Nucleus accumbens (tissue), 56 donors: ENCODE data around the gene IST1.
A peak's percentile ranks its signal among the peaks of the same experiment; 100 is the strongest.

Experiments used
- DNase-seq, 56 donors: peaks; one replicate each; lab custom pipeline; 2025; lab: John Stamatoyannopoulos, UW

The IST1 gene

DNA sequence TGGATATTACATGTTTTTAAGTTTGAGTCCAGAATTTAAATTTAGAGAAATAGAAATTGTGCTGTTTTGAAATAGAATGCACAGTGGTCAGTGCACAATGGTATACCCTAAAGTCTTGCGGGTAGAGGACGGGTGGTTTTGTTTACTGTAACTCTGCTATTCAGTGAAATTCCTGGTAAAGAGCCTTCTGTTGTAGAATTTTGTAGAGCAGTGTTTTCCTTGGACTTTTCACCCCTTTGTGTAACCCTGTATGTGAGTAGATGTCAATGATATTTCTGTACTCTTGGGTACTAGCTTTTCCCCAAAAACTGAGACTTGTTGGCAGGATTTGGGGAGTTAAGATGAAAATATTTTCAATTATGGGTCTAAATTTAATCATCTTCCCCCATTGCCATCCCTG lies 19.5 kb downstream of the IST1 start:
- DNase-seq, result no peak

DNA sequence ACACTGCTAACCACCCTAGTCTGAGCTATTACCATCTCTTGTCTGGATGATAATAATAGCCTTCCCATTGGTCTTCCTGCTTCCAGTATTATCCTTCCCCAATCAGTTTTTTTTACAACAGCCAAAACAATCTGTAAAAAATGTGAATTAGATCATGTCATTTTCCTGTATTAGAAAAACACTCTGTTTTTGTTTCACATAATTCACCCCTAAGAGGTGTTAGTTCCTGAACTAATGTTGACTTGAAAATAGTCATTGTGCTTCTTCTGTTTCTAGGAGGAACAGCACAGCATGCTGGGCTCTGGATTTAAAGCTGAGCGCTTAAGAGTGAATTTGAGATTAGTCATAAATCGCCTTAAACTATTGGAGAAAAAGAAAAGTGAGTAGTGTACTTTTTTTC lies 20.0 kb downstream of the IST1 start:
- DNase-seq, result no peak

DNA sequence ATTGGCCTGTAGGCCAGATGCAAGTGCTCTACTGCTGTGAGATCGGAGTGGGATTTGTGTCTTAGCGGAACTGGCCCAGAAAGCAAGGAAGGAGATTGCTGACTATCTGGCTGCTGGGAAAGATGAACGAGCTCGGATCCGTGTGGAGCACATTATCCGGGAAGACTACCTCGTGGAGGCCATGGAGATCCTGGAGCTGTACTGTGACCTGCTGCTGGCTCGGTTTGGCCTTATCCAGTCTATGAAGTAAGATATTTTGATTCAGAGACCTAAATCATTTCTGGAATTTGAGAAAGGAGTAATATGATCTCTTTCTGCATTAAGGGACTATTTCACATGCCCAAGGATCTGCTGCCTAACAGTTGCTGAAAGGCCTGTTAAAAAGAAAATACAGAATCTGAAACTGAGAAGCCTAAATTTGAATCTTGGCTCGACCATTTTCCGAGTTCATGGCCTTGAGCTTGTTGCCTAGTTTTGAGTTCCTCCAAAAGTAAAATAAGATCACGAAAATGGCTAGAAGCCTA lies 21.1 kb downstream of the IST1 start:
- no peak for DNase-seq

DNA sequence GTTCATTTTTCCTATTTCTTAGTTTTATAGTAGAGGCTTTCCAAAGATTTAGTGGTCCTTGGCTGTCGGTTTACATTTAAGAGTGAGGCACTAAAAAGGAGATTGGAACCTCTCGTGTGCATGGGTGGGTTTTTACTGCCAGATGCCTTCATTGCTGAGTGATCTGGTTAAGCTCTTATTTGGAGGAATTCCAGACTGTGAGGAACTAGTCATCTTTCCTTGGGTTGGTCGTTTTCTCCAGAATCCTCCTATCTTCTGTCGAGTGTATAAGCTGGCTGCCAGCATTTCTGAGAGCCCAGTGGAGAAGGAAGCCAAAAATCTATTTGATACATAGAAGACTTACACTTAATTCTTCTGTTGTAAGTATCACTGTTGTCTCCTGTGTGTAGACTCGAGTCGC lies 22.6 kb downstream of the IST1 start:
- DNase-seq, result no peak

DNA sequence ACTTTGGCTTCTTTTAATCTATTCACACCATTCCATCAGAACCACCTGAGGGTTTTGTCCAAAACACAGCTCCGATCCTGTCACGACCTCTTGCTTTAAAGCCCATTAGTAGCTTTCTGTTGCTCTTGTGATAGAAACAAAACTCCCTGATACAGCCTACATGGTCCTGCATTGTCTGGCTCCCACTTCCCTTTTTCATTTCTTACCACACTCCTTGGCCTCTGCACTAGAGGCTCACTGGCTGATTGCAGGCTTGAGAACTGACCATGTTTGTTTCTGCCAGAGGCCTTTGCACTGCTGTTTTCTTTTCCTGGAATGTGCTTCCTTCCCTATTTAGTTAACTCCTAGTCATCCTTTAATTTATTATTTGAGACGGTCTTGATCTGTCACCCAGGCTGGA lies 23.7 kb downstream of the IST1 start:
- DNase-seq, result no peak

DNA sequence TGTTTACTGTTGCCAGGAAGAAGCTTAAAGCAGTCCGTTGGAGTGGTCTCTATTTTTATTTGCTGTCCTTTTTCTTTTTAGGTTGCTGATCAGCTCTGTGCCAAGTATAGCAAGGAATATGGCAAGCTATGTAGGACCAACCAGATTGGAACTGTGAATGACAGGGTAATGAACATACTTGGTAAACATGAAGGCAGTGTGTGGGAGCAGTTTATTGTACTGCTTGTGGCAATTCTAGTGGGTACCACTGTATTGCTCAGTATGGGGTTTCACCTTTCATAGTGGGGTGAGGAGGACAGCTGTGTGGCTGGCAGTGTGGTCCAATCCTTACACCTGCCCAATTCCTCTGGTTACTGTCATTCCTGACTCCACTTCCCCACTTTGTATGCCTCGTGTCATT lies 25.3 kb downstream of the IST1 start:
- no peak for DNase-seq

DNA sequence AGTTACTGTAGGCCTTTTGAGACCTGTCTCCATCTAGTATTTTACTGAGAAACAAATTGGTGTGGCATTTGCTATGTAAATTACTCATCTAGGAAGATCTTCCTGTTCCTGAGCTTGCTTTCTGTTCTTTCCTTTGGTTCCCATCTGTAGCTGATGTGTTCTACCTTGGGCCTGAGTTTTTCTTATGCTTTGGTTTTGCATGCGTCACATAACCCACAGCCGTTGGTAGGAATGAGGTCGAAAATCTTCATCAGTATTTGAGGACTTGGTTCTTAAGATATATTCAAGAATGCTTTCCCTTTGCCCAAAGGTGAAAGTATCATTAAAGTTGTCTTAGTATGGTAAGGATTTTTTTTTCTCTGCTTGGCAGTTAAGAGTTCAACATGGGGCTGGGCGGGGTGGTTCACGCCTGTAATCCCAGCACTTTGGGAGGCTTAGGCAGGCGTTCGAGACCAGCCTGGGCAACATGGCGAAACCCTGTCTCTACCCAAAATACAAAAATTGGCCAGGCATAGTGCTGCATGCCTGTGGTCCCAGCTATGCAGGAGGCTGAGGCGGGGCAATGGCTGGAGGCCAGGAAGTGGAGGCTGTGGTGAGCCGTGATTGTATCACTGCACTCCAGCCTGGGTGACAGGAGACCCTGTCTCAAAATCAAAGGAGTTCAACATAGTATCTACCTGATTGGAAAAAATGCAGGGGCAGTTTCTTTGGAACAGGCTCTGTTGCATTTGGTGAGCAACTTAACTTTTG lies 28.8 kb downstream of the IST1 start:
- DNase-seq, result no peak

DNA sequence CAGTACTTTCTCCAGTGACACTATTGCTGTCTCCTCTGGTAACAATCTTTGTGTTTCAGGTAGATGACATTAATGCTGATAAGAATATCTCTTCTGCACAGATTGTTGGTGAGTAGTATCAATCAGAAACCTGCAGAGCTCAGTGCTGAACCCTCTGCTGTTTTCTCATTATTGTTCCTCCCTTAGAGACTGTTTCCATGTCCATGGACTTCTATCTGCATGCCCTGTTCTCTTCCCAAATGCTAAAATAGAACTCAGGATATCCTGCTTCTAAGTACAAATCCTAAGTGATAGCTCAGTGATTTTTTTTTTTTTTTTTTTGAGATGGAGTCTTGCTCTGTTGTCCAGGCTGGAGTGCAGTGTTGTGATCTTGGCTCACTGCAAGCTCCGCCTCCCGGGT lies 29.4 kb downstream of the IST1 start:
- no peak for DNase-seq

DNA sequence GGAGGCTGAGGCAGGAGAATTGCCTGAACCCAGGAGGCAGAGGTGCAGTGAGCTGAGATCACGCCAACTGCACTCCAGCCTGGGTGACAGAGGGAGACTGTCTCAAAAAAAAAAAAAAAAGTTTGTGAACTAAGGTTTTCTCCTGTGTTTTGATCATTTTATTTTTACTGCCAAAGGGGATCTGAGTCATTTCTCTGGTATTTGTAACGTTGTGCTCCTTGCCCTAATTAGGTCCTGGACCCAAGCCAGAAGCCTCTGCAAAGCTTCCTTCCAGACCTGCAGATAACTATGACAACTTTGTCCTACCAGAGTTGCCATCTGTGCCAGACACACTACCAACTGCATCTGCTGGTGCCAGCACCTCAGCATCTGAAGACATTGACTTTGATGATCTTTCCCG lies 32.1 kb downstream of the IST1 start:
- DNase-seq, result peak in 15 of 56 donors; percentile 3 to 43 (median 15)

DNA sequence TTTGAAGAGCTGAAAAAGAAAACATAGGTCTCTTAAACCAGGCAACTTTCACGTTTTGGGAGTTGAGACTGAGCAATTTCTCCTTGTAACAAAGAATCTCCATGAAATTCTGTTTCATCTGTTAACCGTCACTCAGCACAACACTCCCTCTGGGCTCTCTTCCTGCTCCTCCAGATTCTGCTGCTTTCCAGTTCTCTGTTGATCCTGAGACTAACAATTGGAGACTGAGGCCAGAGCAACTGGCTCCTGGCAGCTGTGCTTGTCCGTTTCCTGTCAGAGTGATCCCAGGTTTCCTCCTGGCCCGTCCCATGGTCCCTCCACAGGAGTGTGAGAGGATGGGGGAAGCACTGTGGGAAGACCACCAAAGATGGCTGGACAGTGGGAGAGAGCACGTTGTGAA lies 32.5 kb downstream of the IST1 start:
- no peak for DNase-seq

DNA sequence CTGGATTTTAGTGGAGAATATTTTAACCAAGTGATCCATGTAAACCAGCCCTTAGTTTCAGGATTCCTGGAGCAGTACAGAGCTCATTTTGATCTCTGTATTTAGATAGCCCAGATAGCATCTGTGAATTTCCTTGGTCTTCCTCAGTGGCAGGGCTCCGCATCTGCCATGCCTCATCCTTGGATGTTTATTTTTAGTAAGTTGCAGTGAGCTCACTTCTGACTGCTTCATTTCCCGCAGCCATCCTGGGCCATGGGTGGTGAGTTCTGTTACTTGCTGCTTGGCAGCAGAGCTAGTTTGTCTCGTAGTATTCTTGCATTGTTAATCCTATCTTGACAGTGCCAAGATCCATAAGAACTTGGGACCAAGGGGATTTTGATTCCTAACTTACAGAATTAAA lies 33.7 kb downstream of the IST1 start:
- peak in 14 of 56 donors; percentile 1 to 36 (median 10) for DNase-seq

DNA sequence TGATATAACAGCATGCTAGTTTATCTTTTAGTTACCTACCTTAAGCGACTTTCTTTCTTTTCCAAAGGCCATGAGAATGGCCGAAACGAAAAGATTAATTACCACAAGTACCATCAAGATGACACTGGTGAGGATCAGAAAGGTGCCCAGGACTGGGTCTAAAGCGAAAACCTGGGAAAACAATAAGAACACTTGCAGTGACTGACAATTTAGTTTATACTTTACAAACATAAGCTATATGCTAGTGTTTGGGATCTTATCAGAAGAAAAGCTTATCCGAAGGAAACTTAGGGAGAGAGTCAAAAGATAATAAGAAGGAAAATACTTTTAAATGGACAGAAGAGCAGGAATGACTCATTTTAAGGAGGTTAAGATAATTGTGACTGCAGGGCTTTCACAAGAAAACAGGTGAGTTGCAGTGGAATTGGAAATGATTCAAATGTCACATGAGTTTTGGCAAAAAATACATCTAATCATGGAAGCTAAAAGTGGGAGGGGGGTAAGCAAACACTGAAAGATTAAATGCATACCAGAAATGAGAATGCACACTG lies 34.8 kb downstream of the IST1 start:
- DNase-seq, result no peak

DNA sequence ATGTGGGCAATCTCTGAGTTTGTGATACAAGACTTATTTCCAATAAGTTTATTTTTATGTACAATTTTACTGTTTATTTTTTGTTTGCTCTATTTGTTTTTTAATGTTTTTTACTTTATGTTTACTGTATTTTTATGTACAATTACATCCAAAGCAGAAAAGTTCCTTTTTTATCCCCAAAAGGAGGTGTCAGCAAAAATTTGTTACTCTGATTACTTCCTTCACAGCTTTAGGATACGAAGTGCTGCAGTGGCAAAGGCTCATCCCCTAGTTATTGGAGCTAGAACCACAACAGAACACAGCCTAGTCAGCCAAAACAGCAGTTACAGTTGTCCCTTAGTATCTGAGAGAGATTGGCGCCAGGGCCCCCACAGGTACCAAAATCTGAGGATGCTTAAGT lies 35.7 kb downstream of the IST1 start:
- no peak for DNase-seq

DNA sequence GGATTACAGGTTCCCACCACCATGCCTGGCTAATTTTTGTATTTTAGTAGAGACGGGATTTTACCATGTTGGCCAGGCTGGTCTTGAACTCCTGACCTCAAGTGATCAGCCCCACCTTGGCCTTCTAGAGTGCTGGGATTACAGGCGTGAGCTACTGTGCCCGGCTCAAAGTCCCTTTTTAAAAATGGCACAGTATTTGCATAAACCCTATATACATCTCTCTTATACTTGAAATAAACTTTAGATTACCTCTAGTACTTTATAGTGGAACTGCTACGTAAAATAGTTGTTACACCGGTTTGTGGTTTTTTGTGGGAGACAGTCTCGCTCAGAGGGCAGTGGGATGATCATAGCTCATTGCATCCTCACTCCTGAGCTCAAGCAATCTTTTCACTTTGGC lies 36.3 kb downstream of the IST1 start:
- no peak for DNase-seq

DNA sequence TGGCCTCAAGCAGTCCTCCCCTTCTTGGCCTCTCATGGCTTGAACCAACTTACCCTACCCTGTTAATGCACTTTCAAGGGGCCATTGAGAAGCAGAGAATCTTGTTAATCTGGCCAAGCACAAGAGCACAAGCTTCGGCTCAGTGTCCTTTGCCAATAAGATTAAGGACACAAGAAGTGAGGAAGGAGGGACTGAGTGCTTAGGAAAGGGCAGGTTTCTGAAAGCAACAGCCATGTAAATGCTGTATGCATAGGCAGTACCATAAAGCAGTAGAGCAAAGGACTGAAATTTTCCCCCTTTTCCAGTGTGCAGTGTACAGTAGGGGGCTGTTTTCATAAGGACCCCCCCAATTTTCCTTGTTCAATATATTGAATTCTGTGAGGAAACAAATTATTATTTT lies 37.7 kb downstream of the IST1 start:
- no peak for DNase-seq

DNA sequence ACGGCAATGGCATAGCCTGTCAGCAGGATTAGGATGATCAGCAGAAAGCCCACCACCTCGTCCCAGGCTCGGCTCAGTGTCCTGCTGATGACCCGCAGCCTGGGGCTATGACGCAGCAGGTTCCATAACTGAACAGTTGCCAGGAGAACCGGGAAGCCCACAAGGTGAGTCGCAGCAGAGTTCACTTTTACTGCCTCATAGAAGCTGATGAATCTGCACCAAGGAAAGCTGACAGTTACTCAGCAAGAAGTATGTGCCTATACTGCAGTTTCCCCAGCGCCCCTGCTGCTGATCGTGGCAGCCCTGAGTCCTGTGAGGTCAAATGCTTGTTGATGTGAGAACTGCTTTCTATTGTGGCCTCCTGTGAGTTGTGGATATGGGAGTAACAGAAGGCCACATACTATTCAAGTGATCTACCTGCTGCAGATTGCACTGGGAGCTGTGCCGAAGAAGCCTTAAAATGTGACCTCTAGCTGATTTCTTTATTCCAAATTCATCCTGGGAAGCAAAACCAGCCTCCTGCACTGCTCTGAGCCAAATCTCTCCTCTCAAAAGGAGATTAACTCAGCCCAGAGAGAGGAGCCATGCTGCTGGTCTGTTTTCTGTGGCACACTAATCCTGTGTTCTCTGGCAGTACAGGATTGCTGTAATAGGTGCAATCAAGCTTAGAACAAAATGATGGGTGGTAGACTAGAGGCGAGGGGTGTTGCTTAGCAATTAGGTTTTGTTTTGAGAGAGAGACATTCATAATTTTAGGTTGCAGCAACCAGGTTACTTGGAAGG lies 38.8 kb downstream of the IST1 start:
- peak in 11 of 56 donors; percentile 9 to 51 (median 21) for DNase-seq

DNA sequence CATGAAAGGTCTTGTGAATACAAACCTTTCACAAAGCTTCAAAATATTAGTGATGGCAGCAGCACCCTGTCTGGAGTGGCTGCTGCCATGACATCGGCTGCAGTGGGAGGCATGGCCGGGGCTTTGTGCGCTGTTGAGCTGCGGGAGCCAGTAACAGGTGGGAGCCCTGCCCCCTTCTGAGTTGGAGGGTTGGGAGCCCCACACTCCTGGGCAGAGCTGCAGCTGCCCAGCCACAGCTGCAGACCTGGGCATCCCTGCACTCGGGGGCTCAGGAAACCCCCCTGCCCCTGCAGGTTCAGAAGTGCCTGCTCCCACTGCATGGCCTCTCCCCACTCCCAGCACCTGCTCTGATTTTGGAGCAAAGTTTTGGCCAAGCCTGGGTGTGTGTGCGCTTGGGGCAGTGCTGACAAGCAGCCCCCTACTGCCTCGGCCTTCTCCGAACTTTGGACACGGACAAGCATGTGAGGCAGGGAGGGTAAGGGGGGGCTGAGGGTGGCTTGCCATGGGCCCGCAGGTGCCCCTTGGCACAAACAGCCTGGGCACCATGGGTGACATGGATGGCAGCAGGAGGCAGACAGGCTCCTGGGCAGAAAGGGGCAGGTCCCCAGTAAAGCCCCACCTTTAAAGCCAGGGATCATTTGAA lies 42.7 kb downstream of the IST1 start:
- DNase-seq, result no peak

DNA sequence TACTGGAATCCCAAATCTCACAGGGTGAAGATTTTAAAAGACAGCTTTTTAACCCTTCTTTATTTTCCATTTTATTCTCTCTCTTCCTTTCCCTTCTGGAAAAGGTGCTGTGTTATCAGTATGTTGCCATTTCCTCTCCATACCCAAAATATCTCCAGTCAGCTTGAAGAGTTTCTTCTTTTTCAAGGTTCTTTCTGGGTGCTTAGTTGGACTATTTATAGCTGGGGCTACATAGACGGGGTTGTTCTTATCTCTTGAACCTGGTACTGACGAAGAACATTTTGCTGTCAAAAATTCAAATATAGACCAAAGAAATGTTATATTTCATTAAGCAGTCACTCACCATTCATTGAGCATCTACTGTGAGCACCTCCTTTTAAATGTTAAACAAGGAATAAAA lies 48.6 kb downstream of the IST1 start:
- DNase-seq, result no peak

DNA sequence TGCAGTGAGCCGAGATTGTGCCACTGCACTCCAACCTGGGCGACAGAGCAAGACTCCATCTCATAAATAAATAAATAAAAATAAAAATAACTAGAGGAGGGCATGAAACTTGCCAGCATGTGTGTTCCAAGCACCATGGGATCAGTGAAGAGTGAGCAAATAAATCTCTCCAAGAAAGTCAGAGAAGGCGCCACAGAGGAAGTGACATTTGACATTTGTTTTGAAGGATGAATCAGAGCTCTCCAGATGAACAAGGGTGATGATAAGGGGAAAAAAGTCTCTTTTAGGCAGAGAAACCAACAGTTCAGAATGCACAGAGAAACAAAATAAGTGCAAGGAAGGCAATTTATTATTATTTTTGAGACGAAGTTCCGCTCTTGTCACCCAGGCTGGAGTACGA lies 50.3 kb downstream of the IST1 start:
- DNase-seq, result no peak

DNA sequence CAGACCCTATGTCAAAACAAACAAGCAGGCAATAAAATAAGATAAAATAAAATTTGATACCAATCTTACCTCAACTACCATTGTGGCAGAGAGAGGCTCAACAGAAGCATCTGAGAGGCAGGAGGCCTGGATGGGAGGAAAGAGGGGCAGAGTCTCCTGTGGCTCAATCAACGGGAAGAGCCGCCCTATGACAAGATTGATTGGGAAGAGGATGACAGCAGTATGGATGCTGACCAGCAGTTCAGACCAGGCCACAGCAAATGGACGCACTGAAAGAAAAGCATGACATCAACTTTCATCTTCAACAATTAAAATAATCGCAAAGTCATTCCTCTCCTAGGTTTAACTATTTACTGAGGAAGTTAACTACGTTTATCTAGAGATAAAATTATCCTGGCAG lies 57.5 kb downstream of the IST1 start:
- no peak for DNase-seq

DNA sequence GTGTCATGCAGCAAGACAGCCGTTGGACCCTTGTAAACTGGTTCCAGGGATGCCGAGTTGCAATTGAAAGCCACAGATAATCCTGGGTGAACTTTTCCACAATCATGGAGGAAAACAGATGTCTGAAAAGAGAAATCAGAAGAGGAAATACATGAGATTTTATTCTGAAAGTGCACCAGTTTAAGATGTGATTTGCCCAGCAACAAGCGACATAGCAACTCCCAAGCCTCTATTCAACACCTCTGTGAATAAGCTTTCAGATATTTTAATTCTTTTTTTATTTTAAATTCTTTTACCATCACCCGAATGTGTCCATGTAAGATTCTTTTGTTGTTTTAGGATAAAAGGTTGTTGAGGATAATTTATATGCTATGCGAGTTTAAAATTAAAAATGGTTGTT lies 58.8 kb downstream of the IST1 start:
- no peak for DNase-seq
